CD14-positive monocyte (primary cell): ENCODE data around the gene TDRD6. TPM values are rescaled to one million over a fixed set of nuclear protein-coding genes. Genes with fewer than 3 reads are reported as not detected.

ENCODE experiments used
- DNase-seq, 3 donors: peaks; one replicate each; pipeline ENCODE4 v3.0.0-alpha.2; 2011 to 2022
- H2AFZ ChIP-seq: 2 replicates; pipeline ENCODE4 v1.6.0; 2012; ENCODE audit warnings: mild to moderate bottlenecking, low read depth, low read length, inconsistent platforms; ENCODE audit not compliant: insufficient read depth, poor library complexity, severe bottlenecking
- H3K27ac ChIP-seq, 2 donors: 1 replicate in 1 of 2; 2 replicates in 1 of 2; pipeline ENCODE4 v1.5.1; 2012 to 2013; ENCODE audit warnings: low read length in 2 of 2, control low read depth in 1 of 2, inconsistent platforms in 1 of 2, low read depth in 1 of 2, mild to moderate bottlenecking in 1 of 2
- H3K27me3 ChIP-seq, 2 donors: one replicate each; pipeline versions ENCODE4 v1.6.0 to v1.6.1; 2011 to 2013; ENCODE audit warnings: low read length in 2 of 2; ENCODE audit not compliant: control insufficient read depth in 2 of 2, insufficient read depth in 2 of 2
- H3K36me3 ChIP-seq, 2 donors: replicated peaks in 1 of 2; 1 replicate in 1 of 2; 2 replicates in 1 of 2; pipeline versions ENCODE4 v1.5.1 to v1.6.1; 2012 to 2013; ENCODE audit warnings: low read length in 2 of 2, control low read depth in 1 of 2, inconsistent platforms in 1 of 2, mild to moderate bottlenecking in 1 of 2; ENCODE audit not compliant: insufficient read depth in 2 of 2, control insufficient read depth in 1 of 2
- H3K4me1 ChIP-seq, 2 donors: 1 replicate in 1 of 2; 2 replicates in 1 of 2; pipeline versions ENCODE4 v1.5.1 to v1.6.1; 2012 to 2013; ENCODE audit warnings: low read length in 2 of 2, control low read depth in 1 of 2, inconsistent platforms in 1 of 2, mild to moderate bottlenecking in 1 of 2, moderate library complexity in 1 of 2; ENCODE audit not compliant: insufficient read depth in 2 of 2, control insufficient read depth in 1 of 2
- H3K4me2 ChIP-seq: replicated peaks from 2 replicates; pipeline ENCODE3; 2012; ENCODE audit warnings: low read length, moderate library complexity, mild to moderate bottlenecking; ENCODE audit not compliant: poor library complexity, severe bottlenecking; ENCODE audit errors: extremely low read depth
- H3K4me3 ChIP-seq, 3 experiments: fragments of 200-600 bp in 1 of 3; sonication (generic) in 1 of 3; replicated peaks in 1 of 3; 1 replicate in 2 of 3; 2 replicates in 1 of 3; pipeline ENCODE4 v1.5.1; 2011 to 2013; ENCODE audit warnings: low read length in 3 of 3, mild to moderate bottlenecking in 3 of 3, control low read depth in 2 of 3, low read depth in 2 of 3, inconsistent platforms in 1 of 3, moderate library complexity in 1 of 3
- H3K79me2 ChIP-seq: 2 replicates; pipeline ENCODE4 v1.6.0; 2012; ENCODE audit warnings: mild to moderate bottlenecking, control low read depth, inconsistent platforms, low read length, moderate library complexity; ENCODE audit not compliant: insufficient read depth
- H3K9ac ChIP-seq: 2 replicates; pipeline ENCODE4 v1.6.0; 2017; ENCODE audit warnings: low read length, mild to moderate bottlenecking; ENCODE audit not compliant: insufficient read depth, poor library complexity, severe bottlenecking
- H3K9me3 ChIP-seq, 2 donors: replicated peaks in 1 of 2; 1 replicate in 1 of 2; 2 replicates in 1 of 2; pipeline versions ENCODE4 v1.5.1 to v1.6.1; 2012 to 2013; ENCODE audit warnings: low read length in 2 of 2, control low read depth in 1 of 2; ENCODE audit not compliant: control insufficient read depth in 1 of 2, insufficient read depth in 1 of 2
- H4K20me1 ChIP-seq: 2 replicates; pipeline ENCODE4 v1.6.0; 2012; ENCODE audit warnings: mild to moderate bottlenecking, low read length, control low read depth, moderate library complexity; ENCODE audit not compliant: insufficient read depth
- H3K27ac Mint-ChIP-seq, 7 donors: one replicate each; pipeline ENCODE4 v1.8.0; 2020; ENCODE audit warnings: mild to moderate bottlenecking in 7 of 7, mixed read lengths in 7 of 7, moderate library complexity in 6 of 7, inconsistent platforms in 2 of 7
- H3K27me3 Mint-ChIP-seq, 3 donors: one replicate each; pipeline ENCODE4 v1.8.0; 2021 to 2022; ENCODE audit warnings: low read depth in 3 of 3, mild to moderate bottlenecking in 3 of 3, mixed read lengths in 3 of 3, moderate library complexity in 3 of 3, inconsistent platforms in 1 of 3
- H3K36me3 Mint-ChIP-seq, 2 donors: one replicate each; pipeline ENCODE4 v1.8.0; 2020; ENCODE audit warnings: mixed read lengths in 2 of 2, inconsistent platforms in 1 of 2, mild to moderate bottlenecking in 1 of 2
- H3K4me1 Mint-ChIP-seq: one replicate; pipeline ENCODE4 v1.8.0; 2020; ENCODE audit warnings: mild to moderate bottlenecking, mixed read lengths
- H3K4me3 Mint-ChIP-seq, 2 donors: one replicate each; pipeline ENCODE4 v1.8.0; 2020; ENCODE audit warnings: mild to moderate bottlenecking in 2 of 2, mixed read lengths in 2 of 2, moderate library complexity in 1 of 2
- H3K9me3 Mint-ChIP-seq, 7 donors: one replicate each; pipeline ENCODE4 v1.8.0; 2020 to 2022; ENCODE audit warnings: mixed read lengths in 7 of 7, mild to moderate bottlenecking in 6 of 7, moderate library complexity in 6 of 7, inconsistent platforms in 2 of 7
- WGBS: methylation state at CpG from one replicate; pipeline ENCODE4 v1.1.5; 2013; ENCODE audit warnings: missing lambda C conversion rate; ENCODE audit not compliant: insufficient coverage; 5-methylcytosine and 5-hydroxymethylcytosine counted together
- intact Hi-C, 2 donors: fragments of 100-400 bp; cut with micrococcal nuclease; formaldehyde crosslinking; loops; one replicate each; pipeline versions ENCODE4 v1.15.0 to v1.15.1; 2023
- polyA plus RNA-seq, 3 donors: library from polyadenylated mRNA; depleted of rRNA in 1 of 3; unstranded in 2 of 3; stranded (reverse) in 1 of 3; fragments of 300-500 nt in 2 of 3; fragments of >200 nt in 1 of 3; fragmentation: Illumina TruSeq in 2 of 3; gene quantifications; 1 replicate in 2 of 3; 2 replicates in 1 of 3; pipeline ENCODE4 v1.2.3, GENCODE V29; 2012 to 2021
- TF ChIP-seq, protein P1 (sequence below): fragments of 200-600 bp; IDR thresholded peaks from one replicate; pipeline ENCODE4 v1.8.0; 2022; ENCODE audit warnings: antibody characterized with exemption, mild to moderate bottlenecking

The TDRD6 gene
- polyA plus RNA-seq, 3 donors: 0.29 to 0.94 TPM; not detected in 1

DNA sequence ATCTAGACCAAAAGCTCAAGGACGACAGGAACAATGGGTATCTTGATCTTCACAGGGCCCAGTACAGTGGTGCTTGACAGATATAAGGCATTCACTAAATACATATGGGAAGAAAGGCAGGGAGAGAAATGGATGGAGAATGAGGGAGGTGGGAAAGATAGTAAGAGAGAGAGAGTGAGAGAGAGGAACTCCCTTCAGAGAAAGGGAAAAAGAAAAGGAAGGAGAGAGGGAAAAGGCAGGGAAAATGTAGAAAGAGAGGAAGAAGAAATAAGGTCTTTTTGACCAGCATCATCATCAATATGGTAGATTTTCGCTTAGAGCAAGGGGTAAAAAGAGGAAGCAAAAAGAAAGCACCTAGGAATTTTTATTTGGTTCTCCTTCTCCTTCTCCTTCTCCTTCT, 58.3 kb downstream of the TDRD6 start:
- TF ChIP-seq, protein P1, sequence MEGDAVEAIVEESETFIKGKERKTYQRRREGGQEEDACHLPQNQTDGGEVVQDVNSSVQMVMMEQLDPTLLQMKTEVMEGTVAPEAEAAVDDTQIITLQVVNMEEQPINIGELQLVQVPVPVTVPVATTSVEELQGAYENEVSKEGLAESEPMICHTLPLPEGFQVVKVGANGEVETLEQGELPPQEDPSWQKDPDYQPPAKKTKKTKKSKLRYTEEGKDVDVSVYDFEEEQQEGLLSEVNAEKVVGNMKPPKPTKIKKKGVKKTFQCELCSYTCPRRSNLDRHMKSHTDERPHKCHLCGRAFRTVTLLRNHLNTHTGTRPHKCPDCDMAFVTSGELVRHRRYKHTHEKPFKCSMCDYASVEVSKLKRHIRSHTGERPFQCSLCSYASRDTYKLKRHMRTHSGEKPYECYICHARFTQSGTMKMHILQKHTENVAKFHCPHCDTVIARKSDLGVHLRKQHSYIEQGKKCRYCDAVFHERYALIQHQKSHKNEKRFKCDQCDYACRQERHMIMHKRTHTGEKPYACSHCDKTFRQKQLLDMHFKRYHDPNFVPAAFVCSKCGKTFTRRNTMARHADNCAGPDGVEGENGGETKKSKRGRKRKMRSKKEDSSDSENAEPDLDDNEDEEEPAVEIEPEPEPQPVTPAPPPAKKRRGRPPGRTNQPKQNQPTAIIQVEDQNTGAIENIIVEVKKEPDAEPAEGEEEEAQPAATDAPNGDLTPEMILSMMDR: no peak
- peak in 2 of 3 donors; percentile 26 for DNase-seq
- H3K4me3 Mint-ChIP-seq: no peak overlapping the region
- H3K27me3 ChIP-seq: no peaks in the 10 kb centered on the region
- no peaks in the 10 kb centered on the region for H3K79me2 ChIP-seq
- H3K4me2 ChIP-seq: no peak overlapping the region
- intact Hi-C loops: no loop called here
- H3K27me3 Mint-ChIP-seq: peaks cover 0 to 1% (median 0%) of the 10 kb centered on the region in 3 donors
- no peak overlapping the region for H3K4me3 ChIP-seq
- no peaks in the 10 kb centered on the region for H4K20me1 ChIP-seq
- no peaks in the 10 kb centered on the region for H3K36me3 ChIP-seq
- peak overlapping the region in 1 of 7 donors; percentile 36 for H3K27ac Mint-ChIP-seq
- no peaks in the 10 kb centered on the region for H3K9me3 ChIP-seq
- H2AFZ ChIP-seq: no peak overlapping the region
- H3K4me1 ChIP-seq: peaks cover 15 to 17% of the 10 kb centered on the region in 2 donors
- peaks cover 5 to 13% (median 8%) of the 10 kb centered on the region in 7 donors for H3K9me3 Mint-ChIP-seq
- H3K27ac ChIP-seq: no peak overlapping the region
- H3K36me3 Mint-ChIP-seq: no peaks in the 10 kb centered on the region
- peaks cover 26% of the 10 kb centered on the region for H3K4me1 Mint-ChIP-seq
- WGBS: no CpG with 5 or more reads among the region's 2 CpGs
- H3K9ac ChIP-seq: no peak overlapping the region

GRCh38 chr6:46746696-46747095, 59.0 kb downstream of the TDRD6 start, which contains the start of gene ANKRD66:
Gene ANKRD66 (plus strand): TSS chr6:46746933. CDS start chr6:46751949, 5,016 bp downstream.
- Mint-ChIP-seq H3K4me1 (peaks cover 26% of the 10 kb centered on the region), H3K36me3 (no peaks in the 10 kb centered on the region), H3K4me3 (no peak within 1 kb of the TSS), H3K9me3 (peaks cover 5 to 11% (median 8%) of the 10 kb centered on the region in 7 donors), H3K27ac (peak within 1 kb of the TSS in 2 of 7 donors; percentile 32 to 66), H3K27me3 (peaks cover 0 to 1% (median 0%) of the 10 kb centered on the region in 3 donors)
- Histone ChIP-seq H3K36me3 (no peaks in the 10 kb centered on the region), H3K9me3 (no peaks in the 10 kb centered on the region), H3K9ac (no peak within 1 kb of the TSS), H4K20me1 (no peaks in the 10 kb centered on the region), H3K27ac (no peak within 1 kb of the TSS), H2AFZ (no peak within 1 kb of the TSS), H3K79me2 (no peaks in the 10 kb centered on the region), H3K4me3 (no peak within 1 kb of the TSS), H3K4me2 (no peak within 1 kb of the TSS), H3K4me1 (peaks cover 15 to 17% of the 10 kb centered on the region in 2 donors), H3K27me3 (no peaks in the 10 kb centered on the region)
- no CpG with 5 or more reads among the region's 1 CpG for WGBS
- DNase-seq: no peak
- intact Hi-C loops: no loop called here
- TF ChIP-seq, protein P1: no peak
